Large intestine (tissue), 3 donors: ENCODE results near the gene CNPY1. TPM values are rescaled to one million over a fixed set of nuclear protein-coding genes. Genes with fewer than 3 reads are reported as not detected.

Source experiments
- DNase-seq, 2 donors: peaks; one replicate each; pipeline versions ENCODE4 v3.0.0 to v3.0.0-alpha.2; 2013
- H3K27ac ChIP-seq: one replicate; pipeline ENCODE4 v1.5.1; 2013; ENCODE audit warnings: low read length
- H3K27me3 ChIP-seq: 2 replicates; pipeline ENCODE4 v1.6.1; 2013; ENCODE audit warnings: low read length; ENCODE audit not compliant: control insufficient read depth, insufficient read depth
- H3K36me3 ChIP-seq: 2 replicates; pipeline ENCODE4 v1.6.1; 2013; ENCODE audit warnings: low read length; ENCODE audit not compliant: control insufficient read depth, insufficient read depth
- H3K4me1 ChIP-seq: one replicate; pipeline ENCODE4 v1.6.1; 2013; ENCODE audit warnings: low read length; ENCODE audit not compliant: control insufficient read depth, insufficient read depth
- H3K4me3 ChIP-seq: one replicate; pipeline ENCODE4 v1.5.1; 2013; ENCODE audit warnings: low read length
- H3K9me3 ChIP-seq: one replicate; pipeline ENCODE4 v1.6.1; 2013; ENCODE audit warnings: mild to moderate bottlenecking, low read depth, low read length, moderate library complexity; ENCODE audit not compliant: control insufficient read depth
- WGBS: methylation state at CpG from one replicate; pipeline ENCODE4 v1.1.5; 2013; ENCODE audit warnings: low lambda C conversion rate; ENCODE audit not compliant: insufficient coverage; 5-methylcytosine and 5-hydroxymethylcytosine counted together
- polyA plus RNA-seq: library from polyadenylated mRNA; unstranded; fragments of 120-200 nt; gene quantifications from one replicate; pipeline ENCODE4 v1.2.1, GENCODE V29; 2013

The CNPY1 gene
- polyA plus RNA-seq, 1 donor = not detected

GRCh38 chr7:155533827-155534690 is 12.3 kb downstream of the CNPY1 start:
- DNase-seq = no peak
- H3K9me3 ChIP-seq = no peaks in the 10 kb centered on the region
- H3K4me3 ChIP-seq = no peak overlapping the region
- H3K4me1 ChIP-seq = no peaks in the 10 kb centered on the region
- H3K36me3 ChIP-seq = no peaks in the 10 kb centered on the region
- no peak overlapping the region for H3K27ac ChIP-seq
- WGBS = no CpG with 5 or more reads among the region's 27 CpGs
- H3K27me3 ChIP-seq = peaks cover 92% of the 10 kb centered on the region

GRCh38 chr7:155533120-155533826 is 13.1 kb downstream of the CNPY1 start:
- peaks cover 89% of the 10 kb centered on the region for H3K27me3 ChIP-seq
- H3K9me3 ChIP-seq = no peaks in the 10 kb centered on the region
- no CpG with 5 or more reads among the region's 60 CpGs for WGBS
- H3K36me3 ChIP-seq = no peaks in the 10 kb centered on the region
- no peaks in the 10 kb centered on the region for H3K4me1 ChIP-seq
- H3K4me3 ChIP-seq = no peak overlapping the region
- DNase-seq = no peak
- H3K27ac ChIP-seq = no peak overlapping the region

- H3K9me3 ChIP-seq = no peaks in the 10 kb centered on the region
- H3K4me1 ChIP-seq = no peaks in the 10 kb centered on the region
- no peak overlapping the region for H3K4me3 ChIP-seq
- H3K27me3 ChIP-seq = peaks cover 89% of the 10 kb centered on the region
- H3K36me3 ChIP-seq = no peaks in the 10 kb centered on the region
- H3K27ac ChIP-seq = no peak overlapping the region
- no CpG with 5 or more reads among the region's 14 CpGs for WGBS
- no peak for DNase-seq
Measured at GRCh38 chr7:155532792-155533119, 13.6 kb downstream of the CNPY1 start.

- Histone ChIP-seq H3K4me1 (no peaks in the 10 kb centered on the region), H3K4me3 (no peak overlapping the region), H3K27me3 (peaks cover 92% of the 10 kb centered on the region), H3K27ac (no peak overlapping the region), H3K9me3 (no peaks in the 10 kb centered on the region), H3K36me3 (no peaks in the 10 kb centered on the region)
- no peak for DNase-seq
- 8% methylated on average over 2 of the region's 9 CpGs for WGBS
Measured at GRCh38 chr7:155531681-155532080, 14.7 kb downstream of the CNPY1 start.

- peaks cover 89% of the 10 kb centered on the region for H3K27me3 ChIP-seq
- H3K27ac ChIP-seq = no peak overlapping the region
- H3K4me3 ChIP-seq = no peak overlapping the region
- WGBS = no CpG with 5 or more reads among the region's 6 CpGs
- H3K9me3 ChIP-seq = no peaks in the 10 kb centered on the region
- no peaks in the 10 kb centered on the region for H3K4me1 ChIP-seq
- H3K36me3 ChIP-seq = no peaks in the 10 kb centered on the region
- DNase-seq = no peak
Measured at GRCh38 chr7:155530601-155531000, 15.8 kb downstream of the CNPY1 start.

GRCh38 chr7:155529845-155530244 is 16.5 kb downstream of the CNPY1 start:
- no peak for DNase-seq
- H3K27me3 ChIP-seq = peaks cover 83% of the 10 kb centered on the region
- WGBS = 100% methylated on average over 2 of the region's 11 CpGs
- H3K36me3 ChIP-seq = no peaks in the 10 kb centered on the region
- H3K27ac ChIP-seq = no peak overlapping the region
- no peaks in the 10 kb centered on the region for H3K4me1 ChIP-seq
- H3K4me3 ChIP-seq = no peak overlapping the region
- no peaks in the 10 kb centered on the region for H3K9me3 ChIP-seq

- Histone ChIP-seq H3K4me3 (no peak overlapping the region), H3K9me3 (no peaks in the 10 kb centered on the region), H3K36me3 (no peaks in the 10 kb centered on the region), H3K27ac (no peak overlapping the region), H3K27me3 (peaks cover 80% of the 10 kb centered on the region), H3K4me1 (no peaks in the 10 kb centered on the region)
- no peak for DNase-seq
- WGBS = no CpG with 5 or more reads among the region's 4 CpGs
Measured at GRCh38 chr7:155529346-155529745, 17.0 kb downstream of the CNPY1 start.

- WGBS = 80% methylated on average over 1 of the region's 7 CpGs
- H3K27ac ChIP-seq = no peak overlapping the region
- H3K4me1 ChIP-seq = no peaks in the 10 kb centered on the region
- no peak for DNase-seq
- H3K9me3 ChIP-seq = no peaks in the 10 kb centered on the region
- peaks cover 78% of the 10 kb centered on the region for H3K27me3 ChIP-seq
- no peak overlapping the region for H3K4me3 ChIP-seq
- H3K36me3 ChIP-seq = no peaks in the 10 kb centered on the region
Measured at GRCh38 chr7:155527664-155528063, 18.7 kb downstream of the CNPY1 start.

GRCh38 chr7:155526225-155526624 is 20.1 kb downstream of the CNPY1 start:
- DNase-seq = no peak
- Histone ChIP-seq H3K4me3 (no peak overlapping the region), H3K36me3 (no peaks in the 10 kb centered on the region), H3K9me3 (no peaks in the 10 kb centered on the region), H3K4me1 (no peaks in the 10 kb centered on the region), H3K27ac (no peak overlapping the region), H3K27me3 (peaks cover 77% of the 10 kb centered on the region)
- WGBS = no CpG with 5 or more reads among the region's 13 CpGs

GRCh38 chr7:155524018-155524556 is 22.3 kb downstream of the CNPY1 start:
- WGBS = 100% methylated on average over 2 of the region's 11 CpGs
- no peaks in the 10 kb centered on the region for H3K36me3 ChIP-seq
- no peak for DNase-seq
- no peak overlapping the region for H3K27ac ChIP-seq
- H3K27me3 ChIP-seq = peaks cover 65% of the 10 kb centered on the region
- H3K4me1 ChIP-seq = no peaks in the 10 kb centered on the region
- no peak overlapping the region for H3K4me3 ChIP-seq
- no peaks in the 10 kb centered on the region for H3K9me3 ChIP-seq
